ENCODE measurements around the gene CHERP. TPM values are rescaled to one million over a fixed set of nuclear protein-coding genes. Genes with fewer than 3 reads are reported as not detected.

CHERP gene
- total RNA-seq, 2 experiments from 2014 or later = 47.1 to 48.2 TPM

GRCh38 chr19:16537111-16537510 is 5.1 kb downstream of the CHERP start:
- Mint-ChIP-seq H3K36me3 (ENCODE audit: low read depth) (peaks cover 75% of the 10 kb centered on the region), H3K27me3 (no peaks in the 10 kb centered on the region), H3K9me3 (no peaks in the 10 kb centered on the region), H3K4me1 (ENCODE audit: low read depth) (peaks cover 23% of the 10 kb centered on the region), H3K4me3 (no peak overlapping the region), H3K27ac (no peak overlapping the region)
- H3K36me3 ChIP-seq (ENCODE audit: insufficient read depth, low read length) = peaks cover 63% of the 10 kb centered on the region
- no peak overlapping the region for H3K27ac ChIP-seq (ENCODE audit: low read depth in 1 of 2, low read length in 2 of 2)
- intact Hi-C loops (cut with DNase I, micrococcal nuclease) = no loop called here
- ChIA-PET CTCF (no interaction called here), POLR2A (no interaction called here)
- ATAC-seq (ENCODE audit: poor library complexity) (no peak), DNase-seq (no peak)
- no peaks in the 10 kb centered on the region for H3K9me3 ChIP-seq (ENCODE audit: control insufficient read depth in 1 of 2, insufficient read depth in 1 of 2, low read length in 2 of 2)
- no peaks in the 10 kb centered on the region for H3K27me3 ChIP-seq (ENCODE audit: control insufficient read depth in 1 of 2, insufficient read depth in 2 of 2, low read length in 2 of 2)
- no peak overlapping the region for H3K4me3 ChIP-seq (ENCODE audit: low read length)
- H3K4me1 ChIP-seq (ENCODE audit: insufficient read depth, low read length) = peaks cover 43% of the 10 kb centered on the region
- no peak for TF ChIP-seq CTCF (IDR thresholded peaks at IDR 0.05)

- ATAC-seq (ENCODE audit: poor library complexity) (no peak), DNase-seq (no peak)
- Mint-ChIP-seq H3K4me1 (ENCODE audit: low read depth) (peaks cover 16% of the 10 kb centered on the region), H3K27me3 (no peaks in the 10 kb centered on the region), H3K4me3 (no peak overlapping the region), H3K9me3 (no peaks in the 10 kb centered on the region), H3K36me3 (ENCODE audit: low read depth) (peaks cover 78% of the 10 kb centered on the region), H3K27ac (peak overlapping the region; percentile 17)
- TF ChIP-seq CTCF (IDR thresholded peaks at IDR 0.05) = no peak
- Histone ChIP-seq H3K27me3 (ENCODE audit: control insufficient read depth in 1 of 2, insufficient read depth in 2 of 2, low read length in 2 of 2) (no peaks in the 10 kb centered on the region), H3K4me1 (ENCODE audit: insufficient read depth, low read length) (peaks cover 35% of the 10 kb centered on the region), H3K4me3 (ENCODE audit: low read length) (no peak overlapping the region), H3K9me3 (ENCODE audit: control insufficient read depth in 1 of 2, insufficient read depth in 1 of 2, low read length in 2 of 2) (no peaks in the 10 kb centered on the region), H3K36me3 (ENCODE audit: insufficient read depth, low read length) (peaks cover 72% of the 10 kb centered on the region), H3K27ac (ENCODE audit: low read depth in 1 of 2, low read length in 2 of 2) (no peak overlapping the region)
- intact Hi-C loops (cut with DNase I, micrococcal nuclease) = no loop called here
- ChIA-PET CTCF (no interaction called here), POLR2A (no interaction called here)
Measured at GRCh38 chr19:16536130-16536529, 6.1 kb downstream of the CHERP start.

- H3K27me3 ChIP-seq (ENCODE audit: control insufficient read depth in 1 of 2, insufficient read depth in 2 of 2, low read length in 2 of 2) = no peaks in the 10 kb centered on the region
- no peak for TF ChIP-seq CTCF (IDR thresholded peaks at IDR 0.05)
Measured at GRCh38 chr19:16535381-16535780, 6.9 kb downstream of the CHERP start.

More at GRCh38 chr19:16535381-16535780, 6.9 kb downstream of the CHERP start:
- ChIA-PET POLR2A (no interaction called here), CTCF (no interaction called here)
- Histone ChIP-seq H3K36me3 (ENCODE audit: insufficient read depth, low read length) (peaks cover 80% of the 10 kb centered on the region), H3K4me1 (ENCODE audit: insufficient read depth, low read length) (peaks cover 27% of the 10 kb centered on the region), H3K27ac (ENCODE audit: low read depth in 1 of 2, low read length in 2 of 2) (peak overlapping the region in 1 of 2 donors; percentile 1), H3K4me3 (ENCODE audit: low read length) (no peak overlapping the region), H3K9me3 (ENCODE audit: control insufficient read depth in 1 of 2, insufficient read depth in 1 of 2, low read length in 2 of 2) (no peaks in the 10 kb centered on the region)
- H3K4me1 Mint-ChIP-seq (ENCODE audit: low read depth) = peaks cover 12% of the 10 kb centered on the region
- H3K9me3 Mint-ChIP-seq = no peaks in the 10 kb centered on the region
- H3K27ac Mint-ChIP-seq = no peak overlapping the region
- intact Hi-C loops (cut with DNase I, micrococcal nuclease) = no loop called here
- H3K36me3 Mint-ChIP-seq (ENCODE audit: low read depth) = peaks cover 79% of the 10 kb centered on the region
- H3K27me3 Mint-ChIP-seq = no peaks in the 10 kb centered on the region
- no peak overlapping the region for H3K4me3 Mint-ChIP-seq
- DNase-seq (no peak), ATAC-seq (ENCODE audit: poor library complexity) (no peak)

Data from CD4-positive, alpha-beta T cell (primary cell).